ENCODE data around the gene BHLHE40. TPM values are rescaled to one million over a fixed set of nuclear protein-coding genes. Genes with fewer than 3 reads are reported as not detected.

BHLHE40 gene
- 67.1 and 71.6 TPM in 2 replicates for total RNA-seq
- 116 and 140 TPM in 2 replicates for polyA plus RNA-seq

- Histone ChIP-seq H2AFZ (peak within 1 kb of the TSS; percentile 13), H3K4me2 (peak within 1 kb of the TSS; percentile 77), H3K9me3 (ENCODE audit: low read depth) (no peaks in the 10 kb centered on the region), H3K9me2 (replicated peaks; ENCODE audit: insufficient read depth) (no peaks in the 10 kb centered on the region), H4K20me1 (ENCODE audit: insufficient read depth, poor library complexity, severe bottlenecking) (peaks cover 6% of the 10 kb centered on the region), H3K79me2 (peaks cover 29% of the 10 kb centered on the region), H3K36me3 (replicated peaks; ENCODE audit: insufficient read depth, low read depth) (no peaks in the 10 kb centered on the region), H3K27ac (peak within 1 kb of the TSS; percentile 98), H3K27me3 (no peaks in the 10 kb centered on the region), H3K4me3 (peak within 1 kb of the TSS; percentile 72), H3K4me1 (ENCODE audit: insufficient read depth) (peaks cover 17% of the 10 kb centered on the region)
- peak; percentile 39 for DNase-seq (ENCODE audit: low spot score)
- TF ChIP-seq EZH2phosphoT487 (IDR thresholded peaks at IDR 0.05; ENCODE audit: low read depth, severe bottlenecking, unreplicated experiment): peak; percentile 21
- TF ChIP-seq CTCF (IDR thresholded peaks at IDR 0.05; ENCODE audit: poor library complexity): no peak
- no peak for TF ChIP-seq EZH2 (IDR thresholded peaks at IDR 0.05; ENCODE audit: borderline replicate concordance)
- WGBS (ENCODE audit: low lambda C conversion rate, missing lambda C conversion rate): under 1% methylated on average over 46 of the region's 51 CpGs
Observed at GRCh38 chr3:4979428-4980228, at the start of gene BHLHE40. Gene BHLHE40, plus strand, starts transcription at chr3:4979437. Its CDS starts 282 bp downstream, at chr3:4979719.

GRCh38 chr3:4930501-4930900, 48.7 kb upstream of the BHLHE40 start:
- Histone ChIP-seq H3K4me2 (no peak overlapping the region), H3K79me2 (no peaks in the 10 kb centered on the region), H3K36me3 (replicated peaks; ENCODE audit: insufficient read depth, low read depth) (no peaks in the 10 kb centered on the region), H2AFZ (no peak overlapping the region), H3K27ac (no peak overlapping the region), H3K27me3 (no peaks in the 10 kb centered on the region), H3K4me1 (ENCODE audit: insufficient read depth) (no peaks in the 10 kb centered on the region), H3K9me3 (ENCODE audit: low read depth) (no peaks in the 10 kb centered on the region), H4K20me1 (ENCODE audit: insufficient read depth, poor library complexity, severe bottlenecking) (no peaks in the 10 kb centered on the region), H3K9me2 (replicated peaks; ENCODE audit: insufficient read depth) (no peaks in the 10 kb centered on the region), H3K4me3 (no peak overlapping the region)
- 72% methylated on average over 1 of the region's 1 CpG for WGBS (ENCODE audit: low lambda C conversion rate, missing lambda C conversion rate)
- no peak for TF ChIP-seq EZH2 (IDR thresholded peaks at IDR 0.05; ENCODE audit: borderline replicate concordance)
- no peak for TF ChIP-seq CTCF (IDR thresholded peaks at IDR 0.05; ENCODE audit: poor library complexity)
- TF ChIP-seq EZH2phosphoT487 (IDR thresholded peaks at IDR 0.05; ENCODE audit: low read depth, severe bottlenecking, unreplicated experiment): no peak
- DNase-seq (ENCODE audit: low spot score): no peak

- H3K4me1 ChIP-seq (ENCODE audit: insufficient read depth): no peaks in the 10 kb centered on the region
- no peak for DNase-seq (ENCODE audit: low spot score)
- WGBS (ENCODE audit: low lambda C conversion rate, missing lambda C conversion rate): 80% methylated on average over 3 of the region's 3 CpGs
- no peaks in the 10 kb centered on the region for H3K9me2 ChIP-seq (replicated peaks; ENCODE audit: insufficient read depth)
- H3K36me3 ChIP-seq (replicated peaks; ENCODE audit: insufficient read depth, low read depth): no peaks in the 10 kb centered on the region
- H3K9me3 ChIP-seq (ENCODE audit: low read depth): no peaks in the 10 kb centered on the region
- H3K79me2 ChIP-seq: no peaks in the 10 kb centered on the region
- no peak overlapping the region for H3K4me3 ChIP-seq
- H3K27me3 ChIP-seq: no peaks in the 10 kb centered on the region
- no peak overlapping the region for H3K4me2 ChIP-seq
- TF ChIP-seq EZH2 (IDR thresholded peaks at IDR 0.05; ENCODE audit: borderline replicate concordance): no peak
- TF ChIP-seq EZH2phosphoT487 (IDR thresholded peaks at IDR 0.05; ENCODE audit: low read depth, severe bottlenecking, unreplicated experiment): no peak
- no peak for TF ChIP-seq CTCF (IDR thresholded peaks at IDR 0.05; ENCODE audit: poor library complexity)
- H3K27ac ChIP-seq: no peak overlapping the region
- H2AFZ ChIP-seq: no peak overlapping the region
- H4K20me1 ChIP-seq (ENCODE audit: insufficient read depth, poor library complexity, severe bottlenecking): no peaks in the 10 kb centered on the region
Observed at GRCh38 chr3:4934050-4934449, 45.2 kb upstream of the BHLHE40 start.
